Fibroblast of mammary gland (primary cell): ENCODE results near the gene MTLN.
"Not testable (repeated sequence)": the region's sequence is repeated elsewhere in the genome, so short reads cannot be mapped to it uniquely, and the experiment has no call there.

Experiments used
- DNase-seq: peaks from one replicate; pipeline ENCODE4 v3.0.0-alpha.2; 2010; ENCODE audit warnings: low read depth
- H3K4me3 ChIP-seq: 2 replicates; pipeline ENCODE4 v1.5.1; 2011; ENCODE audit warnings: low read depth, mild to moderate bottlenecking, low read length, moderate library complexity; ENCODE audit not compliant: control insufficient read depth
- TF ChIP-seq, protein P1 (sequence below): conservative IDR thresholded peaks from 2 replicates; pipeline ENCODE4 v1.5.1; 2011; ENCODE audit warnings: low read depth, low read length, inconsistent platforms; ENCODE audit not compliant: control insufficient read depth, insufficient read depth

MTLN gene

DNA sequence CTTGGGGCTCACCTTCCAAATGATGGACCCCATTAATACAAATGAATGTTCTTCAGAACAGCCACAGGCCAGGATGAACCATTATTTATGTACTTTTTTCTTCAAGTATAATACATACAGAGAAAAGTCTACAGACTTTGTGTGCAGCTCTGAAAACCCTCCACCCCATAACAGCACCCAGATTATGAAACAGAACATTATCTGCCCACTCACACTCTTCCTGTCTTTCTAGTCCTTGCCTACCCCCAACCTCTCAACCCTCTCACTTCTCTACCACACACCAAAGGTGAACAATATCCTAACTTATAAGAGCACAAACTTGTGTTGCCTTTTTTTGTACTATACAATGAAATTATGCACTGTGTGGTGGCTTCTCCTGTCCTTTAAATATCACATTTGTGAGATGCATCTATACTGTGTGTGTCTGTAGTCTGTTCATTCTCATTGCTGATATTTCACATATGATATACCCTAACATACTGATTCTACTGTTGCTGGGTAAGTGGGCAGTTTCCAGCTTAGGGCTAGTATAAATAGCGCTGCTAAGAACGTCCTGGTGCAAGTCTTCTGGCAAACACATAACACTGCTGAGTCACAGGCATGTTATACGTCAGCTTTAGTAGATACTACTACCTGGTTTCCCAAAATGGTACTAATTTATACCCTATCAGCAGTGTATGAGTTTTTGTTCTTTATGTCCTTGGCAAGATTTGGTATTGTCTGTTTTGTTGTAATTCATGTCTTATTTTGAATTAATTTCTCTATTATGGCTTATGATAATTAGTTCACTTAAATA is 6.5 kb downstream of the MTLN start:
- TF ChIP-seq, protein P1, sequence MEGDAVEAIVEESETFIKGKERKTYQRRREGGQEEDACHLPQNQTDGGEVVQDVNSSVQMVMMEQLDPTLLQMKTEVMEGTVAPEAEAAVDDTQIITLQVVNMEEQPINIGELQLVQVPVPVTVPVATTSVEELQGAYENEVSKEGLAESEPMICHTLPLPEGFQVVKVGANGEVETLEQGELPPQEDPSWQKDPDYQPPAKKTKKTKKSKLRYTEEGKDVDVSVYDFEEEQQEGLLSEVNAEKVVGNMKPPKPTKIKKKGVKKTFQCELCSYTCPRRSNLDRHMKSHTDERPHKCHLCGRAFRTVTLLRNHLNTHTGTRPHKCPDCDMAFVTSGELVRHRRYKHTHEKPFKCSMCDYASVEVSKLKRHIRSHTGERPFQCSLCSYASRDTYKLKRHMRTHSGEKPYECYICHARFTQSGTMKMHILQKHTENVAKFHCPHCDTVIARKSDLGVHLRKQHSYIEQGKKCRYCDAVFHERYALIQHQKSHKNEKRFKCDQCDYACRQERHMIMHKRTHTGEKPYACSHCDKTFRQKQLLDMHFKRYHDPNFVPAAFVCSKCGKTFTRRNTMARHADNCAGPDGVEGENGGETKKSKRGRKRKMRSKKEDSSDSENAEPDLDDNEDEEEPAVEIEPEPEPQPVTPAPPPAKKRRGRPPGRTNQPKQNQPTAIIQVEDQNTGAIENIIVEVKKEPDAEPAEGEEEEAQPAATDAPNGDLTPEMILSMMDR: no peak
- H3K4me3 ChIP-seq: no peak overlapping the region
- peak; percentile 45 for DNase-seq

DNA sequence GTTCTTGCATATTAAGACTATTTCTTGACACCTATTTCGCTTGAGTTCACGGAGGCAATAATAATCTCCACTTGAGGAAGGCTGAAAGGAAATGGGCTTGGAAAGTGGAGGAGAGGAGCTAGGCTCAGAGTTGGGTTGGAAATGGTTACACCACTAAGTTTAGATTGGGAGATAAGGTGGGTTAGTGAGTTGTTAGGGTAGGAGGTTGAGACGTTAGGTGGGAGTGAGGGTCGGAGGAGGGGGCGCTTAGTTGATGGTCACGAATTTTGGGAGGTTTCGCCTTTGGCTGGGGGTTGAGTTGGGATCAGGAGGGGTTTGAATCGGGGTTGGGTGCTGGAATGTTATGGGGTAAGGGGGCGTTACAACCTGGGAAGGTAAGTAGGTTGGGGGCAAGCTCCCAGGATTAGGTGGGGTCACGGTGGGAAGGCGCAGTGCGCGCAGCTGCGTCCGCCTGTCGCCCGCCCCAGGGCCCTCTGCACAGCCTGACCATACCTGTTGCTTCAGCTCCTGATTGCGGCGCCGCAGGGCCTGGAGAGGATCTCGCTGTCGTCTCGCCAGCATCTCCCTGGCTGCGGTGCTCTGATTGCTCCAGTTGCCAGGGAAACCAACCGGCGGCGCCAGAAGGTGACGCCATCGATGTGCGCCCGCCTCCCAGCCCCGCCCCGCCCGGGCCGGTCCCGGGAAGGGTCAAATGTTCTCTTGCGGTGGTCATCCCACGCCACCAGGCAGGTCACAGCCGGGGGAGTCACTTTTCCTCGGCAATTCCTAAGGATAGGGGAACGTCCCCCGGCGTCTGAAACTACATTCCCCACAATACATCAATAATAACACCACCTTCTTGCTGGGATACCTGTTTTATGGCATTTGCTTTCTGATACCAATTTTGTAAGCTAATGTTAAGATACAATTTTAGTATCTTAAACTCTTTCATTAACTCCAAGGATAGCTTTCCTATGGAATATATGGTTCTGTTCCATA is 7.7 kb downstream of the MTLN start, which contains the start of gene NPHP1:
Gene NPHP1, minus strand, starts transcription at position 606 of the 978 bp plus-strand sequence. Its CDS starts 45 bp downstream, at position 561.
- peak within 1 kb of the TSS; percentile 83 for H3K4me3 ChIP-seq
- TF ChIP-seq, protein P1: no peak
- DNase-seq: peak; percentile 78

DNA sequence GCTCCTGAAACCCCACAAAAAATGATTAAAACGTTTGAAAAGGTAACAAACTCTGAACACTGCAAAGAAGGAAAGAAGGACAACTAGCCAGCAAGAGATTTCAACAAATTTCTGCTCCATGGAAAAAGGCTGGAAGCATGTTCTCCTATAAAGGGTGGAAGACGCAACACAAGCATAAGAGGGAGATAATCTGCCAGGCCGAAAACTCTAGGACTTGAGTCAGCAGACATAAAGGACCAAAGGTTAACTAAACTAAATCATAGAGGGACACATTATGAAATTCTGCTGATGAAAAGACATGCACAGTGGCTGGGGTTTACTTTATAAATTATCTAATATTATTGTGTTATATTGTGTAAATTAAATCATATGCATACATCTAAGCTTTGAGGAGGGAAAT is 14.3 kb downstream of the MTLN start:
- no peak overlapping the region for H3K4me3 ChIP-seq
- DNase-seq: no peak
- TF ChIP-seq, protein P1: no peak

DNA sequence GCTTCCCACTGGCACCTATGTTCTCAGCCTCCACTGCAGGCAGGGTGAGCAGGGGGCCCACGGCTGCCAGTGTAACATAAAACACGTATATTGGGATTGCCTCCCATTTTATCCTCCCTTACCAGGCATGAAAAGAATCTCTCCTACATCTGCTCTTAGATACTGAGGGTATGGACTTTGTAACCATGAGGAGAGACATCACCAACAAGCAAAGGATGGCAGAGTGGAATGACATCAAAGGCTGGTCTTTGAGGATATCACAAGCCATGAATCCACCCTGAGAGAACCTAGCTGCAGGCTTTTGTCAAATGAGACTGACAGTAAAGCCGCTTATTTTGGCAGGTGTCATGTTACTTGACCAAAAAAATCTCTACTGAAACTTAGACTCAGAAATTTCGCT is 14.9 kb downstream of the MTLN start:
- TF ChIP-seq, protein P1: no peak
- no peak overlapping the region for H3K4me3 ChIP-seq
- no peak for DNase-seq

DNA sequence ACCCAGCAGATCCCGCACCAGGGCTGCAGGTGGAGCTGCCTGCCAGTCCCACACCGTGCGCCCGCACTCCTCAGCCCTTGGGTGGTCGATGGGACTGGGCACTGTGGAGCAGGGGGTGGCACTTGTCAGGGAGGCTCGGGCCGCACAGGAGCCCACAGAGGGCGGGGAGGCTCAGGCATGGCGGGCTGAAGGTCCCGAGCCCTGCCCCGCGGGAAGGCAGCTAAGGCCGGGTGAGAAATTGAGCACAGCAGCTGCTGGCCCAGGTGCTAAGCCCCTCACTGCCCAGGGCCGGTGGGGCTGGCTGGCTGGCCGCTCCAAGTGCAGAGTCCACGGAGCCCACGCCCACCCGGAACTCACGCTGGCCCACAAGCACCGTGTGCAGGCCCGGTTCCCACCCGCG is 22.2 kb downstream of the MTLN start:
- H3K4me3 ChIP-seq, DNase-seq: not testable (repeated sequence)

DNA sequence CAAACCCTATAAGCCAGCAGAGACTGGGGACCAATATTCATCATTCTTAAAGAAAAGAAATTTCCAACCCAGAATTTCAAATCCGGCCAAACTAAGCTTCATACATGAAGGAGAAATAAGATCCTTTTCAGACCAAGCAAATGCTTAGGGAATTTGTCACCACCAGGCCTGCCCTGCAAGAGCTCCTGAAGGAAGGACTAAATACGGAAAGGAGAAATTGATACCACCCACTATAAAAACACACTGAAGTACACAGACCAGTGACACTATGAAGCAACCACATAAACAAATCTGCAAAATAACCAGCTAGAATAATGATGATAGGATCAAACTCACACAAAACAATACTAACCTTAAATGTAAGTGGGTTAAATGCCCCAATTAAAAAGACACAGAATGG is 29.9 kb downstream of the MTLN start:
- TF ChIP-seq, protein P1: no peak
- no peak overlapping the region for H3K4me3 ChIP-seq
- no peak for DNase-seq

DNA sequence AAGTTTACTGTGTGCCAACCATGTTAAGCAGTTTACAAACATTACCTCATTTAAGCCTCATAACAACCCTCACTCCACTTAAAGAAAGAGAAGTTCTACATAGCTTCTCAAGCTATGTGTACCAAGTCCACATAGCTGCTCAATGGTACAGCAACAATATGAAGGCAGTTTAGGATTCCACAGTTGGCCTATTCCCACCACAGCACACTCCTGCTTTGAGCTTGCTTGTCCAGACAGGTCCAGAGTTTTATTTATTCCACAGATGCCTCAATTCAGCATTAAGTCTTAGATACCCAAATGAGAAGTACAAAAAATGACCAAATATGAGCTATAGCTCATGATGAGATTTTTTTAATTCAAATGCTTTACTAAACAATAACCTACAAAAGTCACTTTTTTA is 32.3 kb downstream of the MTLN start:
- H3K4me3 ChIP-seq: no peak overlapping the region
- DNase-seq: no peak
- TF ChIP-seq, protein P1: no peak
